Mesenchymal stem cell (in vitro differentiated cells and primary cell): ENCODE data around the gene PPP1R3F.

ENCODE experiments used
- DNase-seq: peaks from one replicate; pipeline ENCODE4 v3.0.0-alpha.2; 2013
- H2AFZ ChIP-seq: one replicate; pipeline ENCODE4 v1.6.1; 2013; ENCODE audit warnings: low read depth, mild to moderate bottlenecking, control low read depth, inconsistent platforms, low read length, moderate library complexity
- H2AK5ac ChIP-seq: 2 replicates; pipeline ENCODE4 v1.6.1; 2013; ENCODE audit warnings: low read length, moderate library complexity, mild to moderate bottlenecking, inconsistent platforms; ENCODE audit not compliant: severe bottlenecking
- H2BK120ac ChIP-seq: one replicate; pipeline ENCODE4 v1.6.1; 2013; ENCODE audit warnings: low read depth, mild to moderate bottlenecking, inconsistent platforms, low read length, moderate library complexity
- H2BK12ac ChIP-seq, 2 experiments: one replicate each; pipeline ENCODE4 v1.6.1; 2013; ENCODE audit warnings: inconsistent platforms in 2 of 2, low read length in 2 of 2, mild to moderate bottlenecking in 2 of 2, moderate library complexity in 2 of 2, control low read depth in 1 of 2
- H2BK15ac ChIP-seq: one replicate; pipeline ENCODE4 v1.6.1; 2013; ENCODE audit warnings: mild to moderate bottlenecking, low read depth, inconsistent platforms; ENCODE audit not compliant: poor library complexity, severe bottlenecking
- H2BK5ac ChIP-seq: 2 replicates; pipeline ENCODE4 v1.6.1; 2013; ENCODE audit warnings: low read depth, mild to moderate bottlenecking, low read length, control low read depth, inconsistent platforms; ENCODE audit not compliant: poor library complexity, severe bottlenecking
- H3K14ac ChIP-seq, 2 experiments: one replicate each; pipeline ENCODE4 v1.6.1; 2013; ENCODE audit warnings: inconsistent platforms in 2 of 2, low read length in 2 of 2, control low read depth in 1 of 2, mild to moderate bottlenecking in 1 of 2, moderate library complexity in 1 of 2
- H3K18ac ChIP-seq, 2 experiments: one replicate each; pipeline ENCODE4 v1.6.1; 2013; ENCODE audit warnings: inconsistent platforms in 2 of 2, low read length in 2 of 2, control low read depth in 1 of 2, low read depth in 1 of 2, mild to moderate bottlenecking in 1 of 2
- H3K23ac ChIP-seq, 2 experiments: one replicate each; pipeline ENCODE4 v1.6.1; 2013; ENCODE audit warnings: inconsistent platforms in 2 of 2, low read length in 2 of 2, mild to moderate bottlenecking in 2 of 2, moderate library complexity in 2 of 2, control low read depth in 1 of 2
- H3K27ac ChIP-seq: 2 replicates; pipeline ENCODE4 v1.5.1; 2013; ENCODE audit warnings: mild to moderate bottlenecking, moderate library complexity, low read length, control low read depth, inconsistent platforms; ENCODE audit not compliant: poor library complexity, severe bottlenecking
- H3K27me3 ChIP-seq, 2 experiments: 2 replicates each; pipeline versions ENCODE4 v1.6.1 to v1.7.0; 2013; ENCODE audit warnings: low read length in 2 of 2, mild to moderate bottlenecking in 2 of 2, moderate library complexity in 2 of 2, control low read depth in 1 of 2, inconsistent platforms in 1 of 2; ENCODE audit not compliant: control insufficient read depth in 1 of 2, insufficient read depth in 1 of 2
- H3K36me3 ChIP-seq, 2 experiments: 2 replicates each; pipeline versions ENCODE4 v1.6.1 to v1.7.0; 2013; ENCODE audit warnings: low read length in 2 of 2, control low read depth in 1 of 2, inconsistent platforms in 1 of 2, low read depth in 1 of 2, mild to moderate bottlenecking in 1 of 2; ENCODE audit not compliant: insufficient read depth in 2 of 2, control insufficient read depth in 1 of 2
- H3K4ac ChIP-seq, 2 experiments: one replicate each; pipeline ENCODE4 v1.6.1; 2013; ENCODE audit warnings: inconsistent platforms in 2 of 2, low read length in 2 of 2, mild to moderate bottlenecking in 2 of 2, moderate library complexity in 2 of 2, control low read depth in 1 of 2, low read depth in 1 of 2
- H3K4me1 ChIP-seq: 2 replicates; pipeline ENCODE4 v1.6.1; 2013; ENCODE audit warnings: low read depth, low read length, control low read depth; ENCODE audit not compliant: control insufficient read depth, insufficient read depth
- H3K4me2 ChIP-seq: 2 replicates; pipeline ENCODE4 v1.6.1; 2013; ENCODE audit warnings: low read length, mild to moderate bottlenecking, inconsistent platforms; ENCODE audit not compliant: poor library complexity, severe bottlenecking
- H3K4me3 ChIP-seq, 2 experiments: 2 replicates each; pipeline versions ENCODE4 v1.5.1 to v1.7.0; 2013; ENCODE audit warnings: low read length in 2 of 2, mild to moderate bottlenecking in 2 of 2, control low read depth in 1 of 2, low read depth in 1 of 2; ENCODE audit not compliant: insufficient read depth in 1 of 2
- H3K79me1 ChIP-seq: replicated peaks from 2 replicates; pipeline ENCODE4 v1.6.1; 2013; ENCODE audit warnings: mild to moderate bottlenecking, control low read depth, low read length, inconsistent platforms; ENCODE audit not compliant: poor library complexity, severe bottlenecking
- H3K9ac ChIP-seq: 2 replicates; pipeline ENCODE4 v1.7.0; 2013; ENCODE audit warnings: mild to moderate bottlenecking, low read length, moderate library complexity
- H3K9me3 ChIP-seq: 2 replicates; pipeline ENCODE4 v1.7.0; 2013; ENCODE audit warnings: mild to moderate bottlenecking, low read length; ENCODE audit not compliant: control insufficient read depth
- H4K8ac ChIP-seq: one replicate; pipeline ENCODE4 v1.6.1; 2013; ENCODE audit warnings: inconsistent platforms, mild to moderate bottlenecking, low read length, moderate library complexity
- H4K91ac ChIP-seq: one replicate; pipeline ENCODE4 v1.6.1; 2013; ENCODE audit warnings: mild to moderate bottlenecking, low read length, inconsistent platforms
- WGBS: methylation state at CpG from one replicate; pipeline ENCODE4 v1.1.7; 2013; ENCODE audit warnings: mixed read lengths; 5-methylcytosine and 5-hydroxymethylcytosine counted together

PPP1R3F gene

GRCh38 chrX:49237060-49237459, 32.5 kb upstream of the PPP1R3F start:
- H3K4ac ChIP-seq: no peak overlapping the region
- no peak overlapping the region for H3K9ac ChIP-seq
- H3K4me3 ChIP-seq: no peak overlapping the region
- H3K4me1 ChIP-seq: no peaks in the 10 kb centered on the region
- H3K27ac ChIP-seq: no peak overlapping the region
- 98% methylated on average over 9 of the region's 9 CpGs for WGBS
- H2BK12ac ChIP-seq: no peak overlapping the region
- DNase-seq: no peak
- no peak overlapping the region for H2BK5ac ChIP-seq
- no peak overlapping the region for H4K91ac ChIP-seq
- peaks cover 3% of the 10 kb centered on the region for H3K79me1 ChIP-seq
- no peak overlapping the region for H2AFZ ChIP-seq
- H3K9me3 ChIP-seq: no peaks in the 10 kb centered on the region
- H3K18ac ChIP-seq: no peak overlapping the region
- H3K23ac ChIP-seq: no peak overlapping the region
- H2BK15ac ChIP-seq: no peak overlapping the region
- peaks cover 0 to 3% of the 10 kb centered on the region in 2 experiments for H3K36me3 ChIP-seq
- H2BK120ac ChIP-seq: no peak overlapping the region
- no peak overlapping the region for H3K14ac ChIP-seq
- peaks cover 0 to 4% of the 10 kb centered on the region in 2 experiments for H3K27me3 ChIP-seq
- no peak overlapping the region for H3K4me2 ChIP-seq
- H4K8ac ChIP-seq: no peak overlapping the region
- no peak overlapping the region for H2AK5ac ChIP-seq

GRCh38 chrX:49238735-49239134, 30.9 kb upstream of the PPP1R3F start:
- Histone ChIP-seq H4K8ac (no peak overlapping the region), H3K4me2 (no peak overlapping the region), H3K9ac (no peak overlapping the region), H2AFZ (no peak overlapping the region), H3K79me1 (peaks cover 3% of the 10 kb centered on the region), H2BK120ac (no peak overlapping the region), H3K18ac (no peak overlapping the region), H3K4me1 (no peaks in the 10 kb centered on the region), H3K4me3 (no peak overlapping the region), H4K91ac (no peak overlapping the region), H2BK12ac (no peak overlapping the region), H3K27ac (no peak overlapping the region), H2BK15ac (no peak overlapping the region), H3K23ac (no peak overlapping the region), H3K27me3 (peaks cover 0 to 7% of the 10 kb centered on the region in 2 experiments), H2BK5ac (no peak overlapping the region), H2AK5ac (no peak overlapping the region), H3K9me3 (no peaks in the 10 kb centered on the region), H3K14ac (no peak overlapping the region), H3K4ac (no peak overlapping the region), H3K36me3 (peaks cover 0 to 17% of the 10 kb centered on the region in 2 experiments)
- no peak for DNase-seq
- 95% methylated on average over 7 of the region's 7 CpGs for WGBS

- Histone ChIP-seq H3K36me3 (peaks cover 3 to 32% of the 10 kb centered on the region in 2 experiments), H2AFZ (no peak overlapping the region), H4K91ac (no peak overlapping the region), H2BK120ac (no peak overlapping the region), H3K4ac (no peak overlapping the region), H3K4me3 (no peak overlapping the region), H3K18ac (no peak overlapping the region), H3K4me1 (no peaks in the 10 kb centered on the region), H3K14ac (no peak overlapping the region), H2AK5ac (no peak overlapping the region), H3K27me3 (peaks cover 0 to 9% of the 10 kb centered on the region in 2 experiments), H3K79me1 (no peaks in the 10 kb centered on the region), H3K9me3 (no peaks in the 10 kb centered on the region), H2BK5ac (no peak overlapping the region), H2BK15ac (no peak overlapping the region), H3K9ac (no peak overlapping the region), H2BK12ac (no peak overlapping the region), H3K4me2 (no peak overlapping the region), H4K8ac (no peak overlapping the region), H3K27ac (no peak overlapping the region), H3K23ac (no peak overlapping the region)
- WGBS: 71% methylated on average over 7 of the region's 12 CpGs
- DNase-seq: no peak
Measured at GRCh38 chrX:49242545-49243066, 27.0 kb upstream of the PPP1R3F start.

GRCh38 chrX:49243166-49243565, 26.4 kb upstream of the PPP1R3F start:
- Histone ChIP-seq H2BK12ac (no peak overlapping the region), H2BK5ac (no peak overlapping the region), H3K23ac (no peak overlapping the region), H2BK15ac (no peak overlapping the region), H3K14ac (no peak overlapping the region), H4K8ac (no peak overlapping the region), H3K18ac (no peak overlapping the region), H2BK120ac (no peak overlapping the region), H3K36me3 (peaks cover 3 to 37% of the 10 kb centered on the region in 2 experiments), H3K4ac (no peak overlapping the region), H3K9me3 (no peaks in the 10 kb centered on the region), H3K27ac (no peak overlapping the region), H3K4me3 (no peak overlapping the region), H2AK5ac (no peak overlapping the region), H4K91ac (no peak overlapping the region), H3K79me1 (no peaks in the 10 kb centered on the region), H3K4me1 (no peaks in the 10 kb centered on the region), H3K4me2 (no peak overlapping the region), H3K27me3 (peaks cover 0 to 9% of the 10 kb centered on the region in 2 experiments), H3K9ac (no peak overlapping the region), H2AFZ (no peak overlapping the region)
- no peak for DNase-seq
- whole genome bisulfite sequencing: 98% methylated on average over 7 of the region's 12 CpGs
